Stimulated activated naive CD8-positive, alpha-beta T cell treated with anti-CD3 and anti-CD28 coated beads, Interleukin-15, Interleukin-2, amounts not matched to agents 100 U/mL and 50 U/mL, for 24 hours (primary cell): ENCODE measurements around the gene TH.
A peak's percentile ranks its signal among the peaks of the same experiment; 100 is the strongest.

ENCODE experiments used
- ATAC-seq: fragments of 150-1000 bp; cut with Tn5 transposase; one replicate; pipeline ENCODE4 v1.10.0; 2021
- DNase-seq: peaks from one replicate; pipeline ENCODE4 v3.0.0; 2021

The TH gene

GRCh38 chr11:2208691-2209369 is 37.2 kb upstream of the TH start:
- ATAC-seq (no peak), DNase-seq (peak; percentile 2)

DNA sequence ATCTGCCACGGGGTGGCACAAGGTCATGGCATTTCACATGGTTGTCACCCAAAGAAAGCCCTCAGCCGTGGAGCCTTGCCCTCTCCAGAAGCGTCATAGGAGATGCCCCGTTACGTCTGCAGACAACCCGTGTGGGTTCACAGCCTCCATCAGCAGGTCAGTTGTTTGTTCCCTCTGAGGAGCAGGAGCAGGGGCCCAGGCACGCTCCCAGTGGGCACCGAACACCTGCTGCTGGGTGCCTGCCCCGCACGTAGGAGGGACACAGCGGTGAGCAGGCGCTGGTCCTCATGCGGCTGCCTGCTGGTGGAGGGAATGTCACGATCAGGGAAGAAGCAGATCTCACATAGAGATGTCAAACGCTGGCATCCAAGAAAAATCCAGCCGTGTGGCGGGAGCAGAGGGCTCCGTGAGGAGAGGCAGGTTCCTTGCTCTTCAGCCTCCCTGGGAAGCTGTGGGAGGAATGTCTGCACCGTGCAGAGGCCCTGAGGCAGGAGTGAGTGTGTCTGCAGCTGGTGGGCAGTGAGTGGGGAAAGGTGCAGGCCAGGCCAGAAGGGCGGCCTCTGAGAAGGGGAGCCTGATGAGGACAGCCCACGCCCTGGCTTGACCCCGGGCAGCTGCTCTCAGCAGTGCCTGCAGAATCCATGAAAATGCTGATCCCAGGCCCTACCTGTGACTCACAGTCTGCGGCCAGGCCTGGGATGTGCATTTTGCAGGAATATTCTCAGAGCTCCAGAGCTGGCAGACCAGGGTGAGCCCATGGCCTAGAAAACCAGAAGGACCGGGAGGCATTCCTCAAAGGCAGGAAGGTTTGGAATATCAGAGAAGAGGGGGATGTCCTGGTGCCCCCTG is 36.4 kb upstream of the TH start:
- ATAC-seq (no peak), DNase-seq (peak; percentile 0)

DNA sequence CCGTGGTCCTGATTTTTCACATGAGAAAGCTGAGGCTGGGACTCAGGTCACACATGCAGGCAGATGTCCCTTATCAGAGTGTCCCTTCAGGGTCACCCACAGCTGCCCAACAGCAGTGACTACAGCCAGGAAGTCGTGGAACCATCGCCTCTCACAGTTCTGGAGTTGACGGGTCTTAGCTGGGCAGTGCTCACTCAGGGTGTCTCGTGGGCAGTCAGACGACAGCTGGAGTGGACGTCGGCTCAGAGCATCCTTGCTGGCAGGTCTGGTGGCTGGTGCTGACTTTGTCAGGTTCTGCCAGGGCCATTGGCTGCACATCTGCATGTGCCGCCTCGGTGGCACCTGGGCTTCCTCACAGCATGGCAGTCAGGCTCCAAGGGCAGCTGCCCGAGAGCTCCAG is 35.6 kb upstream of the TH start:
- DNase-seq (peak; percentile 1), ATAC-seq (no peak)

GRCh38 chr11:2205981-2206690 is 34.5 kb upstream of the TH start:
- DNase-seq (no peak), ATAC-seq (no peak)

DNA sequence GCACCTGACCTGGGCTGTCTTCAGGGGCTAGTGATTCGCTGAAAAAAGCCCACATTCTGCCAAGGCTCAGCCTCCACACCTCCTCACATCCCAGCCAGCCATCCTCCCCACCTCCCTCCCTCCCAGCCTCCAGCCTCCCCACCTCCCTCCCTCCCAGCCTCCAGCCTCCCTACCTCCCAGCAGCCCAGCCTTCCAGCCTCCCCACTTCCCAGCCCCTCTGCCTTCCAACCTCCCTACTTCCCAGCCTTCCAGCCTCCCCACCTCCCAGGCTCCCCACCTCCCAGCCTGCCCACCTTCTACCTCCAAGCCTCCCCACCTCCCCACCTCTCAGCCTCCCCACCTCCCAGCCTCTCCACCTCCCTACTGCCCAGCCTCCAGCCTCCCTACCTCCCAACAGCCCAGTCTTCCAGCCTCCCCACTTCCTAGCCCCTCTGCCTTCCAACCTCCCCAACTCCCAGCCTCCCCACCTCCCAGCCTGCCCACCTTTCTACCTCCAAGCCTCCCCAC is 33.7 kb upstream of the TH start:
- ATAC-seq = no peak
- no peak for DNase-seq

DNA sequence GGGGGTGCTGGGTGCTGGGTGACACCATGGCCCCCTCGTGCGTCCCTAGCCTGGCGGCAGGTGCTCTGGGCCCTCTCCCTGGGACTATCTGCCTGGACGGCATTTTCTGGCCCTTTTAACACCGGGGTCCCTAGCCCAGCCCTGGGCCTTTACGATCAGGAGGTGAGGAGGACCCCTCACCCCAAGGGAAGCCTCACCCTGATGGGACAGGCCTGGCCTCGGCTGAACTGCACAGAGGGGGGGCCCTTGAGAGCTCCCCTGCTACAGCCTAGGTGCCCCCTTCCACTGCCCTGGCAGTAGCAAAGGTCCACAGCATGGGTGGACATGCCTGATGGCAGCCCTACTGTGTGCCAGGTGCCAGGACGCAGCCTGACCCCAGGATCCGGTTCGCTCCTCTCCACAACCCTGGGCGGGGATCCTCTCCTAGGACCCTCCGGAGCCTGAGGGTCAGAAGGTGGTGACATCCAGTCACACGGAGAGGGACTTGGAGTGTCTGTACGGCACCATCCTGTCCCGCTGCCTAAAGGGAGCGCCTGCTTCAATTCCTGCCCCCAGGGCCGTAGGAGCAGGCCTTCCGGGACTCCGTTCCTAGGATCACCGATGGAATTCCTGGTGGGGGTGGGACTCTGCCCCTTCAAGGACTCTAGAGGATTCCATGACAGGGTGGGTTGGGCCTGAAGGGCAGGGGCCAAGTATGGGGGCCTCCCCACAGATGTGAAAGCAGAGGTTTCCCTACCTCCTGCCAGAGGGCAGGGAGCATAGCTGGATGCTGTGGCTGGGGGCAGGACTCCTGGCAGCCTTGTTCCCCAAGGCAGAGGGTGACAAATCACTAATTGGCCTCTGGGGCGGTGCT is 33.0 kb upstream of the TH start:
- ATAC-seq (no peak), DNase-seq (no peak)

DNA sequence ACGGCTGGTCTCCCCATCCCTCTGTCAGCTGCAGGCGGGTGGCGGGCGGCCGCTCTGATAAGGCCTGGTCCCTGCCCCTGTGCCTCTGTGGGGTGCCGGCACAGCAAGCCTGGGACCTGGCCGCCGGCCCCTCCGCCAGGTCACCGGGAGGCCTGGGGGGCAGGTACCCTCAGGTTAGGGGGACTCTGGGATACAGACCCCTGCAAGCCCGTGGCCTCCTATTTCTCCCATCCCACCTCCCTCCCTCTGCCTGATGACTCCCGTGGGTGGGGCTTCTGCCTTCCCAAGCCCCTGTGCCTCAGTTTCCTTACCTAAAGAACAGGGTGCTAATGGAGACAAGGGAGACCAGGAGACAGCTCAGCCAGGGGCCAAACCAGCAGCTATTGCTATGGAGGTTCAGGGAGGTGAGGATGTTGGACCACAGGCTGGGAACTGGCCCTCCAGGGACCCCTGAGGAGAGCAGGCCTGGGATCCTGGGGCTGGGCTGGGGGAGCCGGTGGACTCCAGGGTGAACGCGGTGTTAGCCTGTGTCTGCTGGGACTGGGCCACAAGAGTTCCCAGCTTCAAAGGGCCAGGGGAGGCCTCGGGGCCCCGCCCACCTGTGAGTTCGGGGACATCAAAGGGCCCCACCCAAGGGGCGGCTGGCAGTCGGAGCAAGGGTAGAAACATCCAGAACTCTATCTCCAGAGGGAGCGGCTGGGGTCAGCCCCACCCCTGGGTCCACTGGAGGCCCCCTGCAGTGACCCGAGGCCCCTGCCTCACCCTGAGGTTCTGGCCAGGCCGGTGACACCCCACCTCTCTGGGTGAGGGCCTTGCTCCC is 32.0 kb upstream of the TH start:
- DNase-seq (no peak), ATAC-seq (no peak)

DNA sequence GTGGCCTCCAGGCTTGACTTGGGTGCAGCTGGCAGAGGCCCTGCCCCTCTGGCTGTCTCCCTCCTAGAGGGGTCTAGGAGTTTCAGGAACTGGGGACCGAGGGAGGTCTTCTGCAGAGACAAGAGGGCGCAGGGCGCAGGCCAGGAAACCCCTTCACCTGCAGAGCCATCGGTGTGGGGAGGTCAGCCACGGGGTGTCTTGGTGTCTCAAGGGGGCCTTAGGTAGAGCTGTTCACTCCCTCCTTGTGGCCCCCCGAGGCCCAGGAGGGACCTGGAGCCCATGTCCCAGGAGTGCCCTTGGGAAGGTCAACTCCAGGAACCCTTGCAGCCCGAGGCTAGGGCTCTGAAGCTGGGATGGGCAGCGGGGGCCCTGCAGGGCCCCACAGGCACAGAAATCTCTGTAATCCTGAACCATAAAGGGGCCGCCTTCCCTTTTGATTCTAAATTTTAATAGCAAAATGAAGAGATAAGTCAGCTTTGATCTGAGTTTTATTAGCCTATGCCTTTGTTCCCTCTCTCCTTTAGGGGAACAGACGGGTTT is 31.4 kb upstream of the TH start:
- DNase-seq (no peak), ATAC-seq (no peak)

- ATAC-seq (no peak), DNase-seq (no peak)
Measured at GRCh38 chr11:2202071-2202899, 30.7 kb upstream of the TH start.

- no peak for ATAC-seq
- no peak for DNase-seq
Measured at GRCh38 chr11:2201542-2201941, 29.9 kb upstream of the TH start.

GRCh38 chr11:2200957-2201519 is 29.4 kb upstream of the TH start:
- no peak for DNase-seq
- no peak for ATAC-seq

DNA sequence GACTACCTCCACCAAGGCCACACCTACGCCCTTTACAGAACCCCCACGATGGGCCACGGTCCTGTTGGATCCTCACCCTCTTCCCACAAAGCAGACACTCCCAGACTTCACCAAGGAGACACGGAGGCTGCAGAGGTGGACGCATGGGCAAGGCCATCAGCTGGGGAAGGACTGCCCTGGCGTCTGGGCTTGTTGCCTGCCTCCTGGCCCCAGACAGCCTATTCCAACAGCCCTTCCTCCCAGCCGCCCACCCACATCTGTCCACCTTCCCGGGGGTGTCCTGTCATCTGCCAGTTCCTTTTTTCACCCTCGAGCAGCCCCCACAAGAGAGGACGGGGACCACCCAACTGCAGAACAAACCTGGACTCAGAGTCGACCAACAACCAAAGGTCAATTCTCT is 28.9 kb upstream of the TH start:
- DNase-seq = no peak
- no peak for ATAC-seq

DNA sequence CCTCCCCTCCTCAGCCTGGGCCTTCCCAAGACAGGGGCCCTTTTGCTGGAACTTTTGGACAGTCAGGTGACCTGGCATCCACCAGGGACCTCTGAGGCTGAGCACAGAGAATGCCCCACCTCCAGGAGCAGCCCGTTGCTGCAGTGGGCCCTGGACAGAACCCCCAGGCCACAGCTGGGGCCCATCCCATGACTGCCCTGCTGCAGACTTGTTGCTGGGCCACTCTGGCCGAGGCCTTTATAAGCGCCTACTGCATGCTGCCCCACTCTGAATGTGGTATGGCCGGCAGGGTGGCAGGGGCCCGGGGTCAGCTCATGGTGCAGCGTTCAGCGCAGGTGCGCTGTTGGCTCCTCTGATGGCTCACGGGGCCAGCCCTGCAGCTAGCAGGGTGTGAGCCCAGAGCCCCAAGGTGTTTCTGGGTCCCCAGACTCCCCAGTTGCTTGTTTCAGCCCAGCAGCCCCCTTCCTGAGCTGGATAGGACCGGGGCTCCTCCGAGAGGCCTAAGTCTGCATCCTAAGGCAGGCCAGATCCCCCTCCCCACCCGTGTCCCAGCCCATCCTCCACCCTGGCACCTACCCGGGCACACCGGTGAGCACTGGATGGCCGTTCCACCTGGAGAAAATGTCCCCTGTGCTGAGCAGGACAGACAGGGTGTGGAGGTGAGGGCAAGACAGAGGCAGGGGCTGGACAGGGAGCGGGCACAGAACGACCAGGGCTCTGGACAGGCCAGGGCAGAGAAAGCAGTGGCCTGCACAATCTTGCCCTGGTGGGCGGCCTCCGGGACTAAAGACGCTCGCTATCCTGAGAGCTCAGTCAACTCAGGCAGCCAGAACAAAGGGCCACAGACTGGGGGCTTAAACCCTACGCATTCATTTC is 28.1 kb upstream of the TH start:
- ATAC-seq = no peak
- DNase-seq = no peak

GRCh38 chr11:2198621-2199365 is 27.2 kb upstream of the TH start:
- ATAC-seq (no peak), DNase-seq (no peak)

- DNase-seq (no peak), ATAC-seq (no peak)
Measured at GRCh38 chr11:2197771-2198520, 26.3 kb upstream of the TH start.

DNA sequence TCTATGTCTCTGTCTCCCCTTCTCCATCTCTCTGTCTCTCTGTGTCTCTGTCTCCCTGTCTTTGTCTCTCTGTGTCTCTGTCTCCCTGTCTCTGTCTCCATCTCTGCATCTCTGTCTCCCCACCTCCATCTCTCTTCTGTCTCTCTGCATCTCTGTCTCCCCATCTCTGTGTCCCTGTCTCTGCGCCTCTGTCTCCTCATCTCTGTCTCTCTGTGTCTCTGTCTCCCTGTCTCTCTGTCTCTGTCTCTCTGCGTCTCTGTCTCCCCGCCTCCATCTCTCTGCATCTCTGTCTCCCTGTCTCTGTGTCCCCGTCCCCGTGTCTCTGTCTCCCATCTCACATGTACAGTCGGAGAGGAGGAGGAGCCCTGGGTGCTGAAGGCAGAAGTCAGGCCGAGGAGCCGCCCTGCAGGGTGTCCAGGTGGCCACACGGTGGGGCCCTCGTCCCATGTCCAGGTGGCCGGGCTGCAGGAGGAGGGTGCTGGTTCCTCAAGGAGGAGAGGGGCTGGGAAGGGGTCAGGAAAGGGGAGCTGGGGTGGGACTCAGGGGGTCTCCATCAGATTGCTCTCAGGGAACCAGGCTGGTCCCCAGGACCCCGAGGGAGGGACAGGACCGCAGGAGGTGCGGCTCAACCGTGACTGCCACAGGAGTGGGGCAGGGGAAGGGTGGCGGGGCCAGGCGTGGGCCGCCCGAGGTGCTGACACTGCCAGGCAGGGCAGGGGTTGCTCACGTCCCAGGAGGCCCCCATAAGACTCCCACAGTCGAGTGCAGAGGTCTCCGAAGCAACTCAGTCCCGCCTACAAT is 25.6 kb upstream of the TH start:
- ATAC-seq (peak; percentile 80), DNase-seq (peak; percentile 80)
